GM21381 (cell line): ENCODE measurements around the gene ZNF354C.
"Not testable (repeated sequence)": the region's sequence is repeated elsewhere in the genome, so short reads cannot be mapped to it uniquely, and the experiment has no call there.

Experiments used
- ATAC-seq: cut with Tn5 transposase; IDR thresholded peaks from one replicate; pipeline ENCODE4 v1.9.1; 2021; ENCODE audit warnings: mild to moderate bottlenecking, moderate library complexity; ENCODE audit not compliant: unreplicated experiment

ZNF354C gene

GRCh38 chr5:179060116-179061008, at the start of gene ZNF354C:
Gene ZNF354C, plus strand, starts transcription at chr5:179060373. Its CDS starts 1,696 bp downstream, at chr5:179062069.
- ATAC-seq, result peak; percentile 79

GRCh38 chr5:179023528-179024189, 36.5 kb upstream of the ZNF354C start, which contains the start of gene ZNF879:
Gene ZNF879, plus strand, starts transcription at chr5:179023804. Its CDS starts 1,201 bp downstream, at chr5:179025005.
- peak; percentile 84 for ATAC-seq

- no peak for ATAC-seq
Observed at GRCh38 chr5:179033004-179033580, 27.1 kb upstream of the ZNF354C start.

GRCh38 chr5:179044765-179045164, 15.4 kb upstream of the ZNF354C start:
- no peak for ATAC-seq

GRCh38 chr5:179051784-179052183, 8.4 kb upstream of the ZNF354C start:
- no peak for ATAC-seq

GRCh38 chr5:179054036-179054785, 6.0 kb upstream of the ZNF354C start:
- no peak for ATAC-seq

- ATAC-seq, result no peak
Observed at GRCh38 chr5:179054876-179055275, 5.3 kb upstream of the ZNF354C start.

- no peak for ATAC-seq
Observed at GRCh38 chr5:179055436-179055835, 4.7 kb upstream of the ZNF354C start.

GRCh38 chr5:179055841-179056240, 4.3 kb upstream of the ZNF354C start:
- no peak for ATAC-seq

GRCh38 chr5:179061025-179061424, 852 bp downstream of the ZNF354C start:
- ATAC-seq, result no peak

GRCh38 chr5:179065703-179066102, 5.5 kb downstream of the ZNF354C start:
- no peak for ATAC-seq

GRCh38 chr5:179079165-179079987, 19.2 kb downstream of the ZNF354C start:
- no peak for ATAC-seq

GRCh38 chr5:179080724-179081123, 20.6 kb downstream of the ZNF354C start:
- no peak for ATAC-seq

GRCh38 chr5:179089502-179089901, 29.3 kb downstream of the ZNF354C start:
- no peak for ATAC-seq

GRCh38 chr5:179101282-179101681, 41.1 kb downstream of the ZNF354C start:
- ATAC-seq, result not testable (repeated sequence)

- no peak for ATAC-seq
Observed at GRCh38 chr5:179110528-179110927, 50.4 kb downstream of the ZNF354C start.

GRCh38 chr5:179111267-179112207, 51.4 kb downstream of the ZNF354C start:
- ATAC-seq, result no peak

- no peak for ATAC-seq
Observed at GRCh38 chr5:179112469-179113142, 52.4 kb downstream of the ZNF354C start.
